GM12878 (cell line): ENCODE data around the gene PCCA.
"Not testable (repeated sequence)": the region's sequence is repeated elsewhere in the genome, so short reads cannot be mapped to it uniquely, and the experiment has no call there.

Experiments used
- CBFB ChIP-seq: IDR thresholded peaks from 2 replicates; pipeline ENCODE4 v1.6.1; 2016; ENCODE audit warnings: antibody characterized with exemption, low read depth
- CHD1 ChIP-seq: IDR thresholded peaks from 2 replicates; pipeline ENCODE4 v1.6.1; 2012; ENCODE audit warnings: low read depth, low read length, improper control_type of control experiment
- FOS ChIP-seq: IDR thresholded peaks from 3 replicates; pipeline ENCODE4 v1.6.1; 2011; ENCODE audit warnings: borderline replicate concordance; ENCODE audit not compliant: insufficient read length; ENCODE audit errors: extremely low read depth
- MYC ChIP-seq: IDR thresholded peaks from 2 replicates; pipeline ENCODE4 v1.6.1; 2011; ENCODE audit warnings: mild to moderate bottlenecking, low read length, moderate library complexity, inconsistent platforms; ENCODE audit not compliant: insufficient read depth, insufficient replicate concordance, insufficient read length, severe bottlenecking
- TF ChIP-seq, protein P1 (sequence below): fragments of 450-650 bp; IDR thresholded peaks from 2 replicates; pipeline ENCODE4 v1.6.1; 2016; ENCODE audit warnings: mild to moderate bottlenecking, moderate library complexity, borderline replicate concordance
- TF ChIP-seq, protein P2 (sequence below): fragments of 450-650 bp; IDR thresholded peaks from 2 replicates; pipeline ENCODE4 v1.6.1; 2018; ENCODE audit warnings: borderline replicate concordance, mild to moderate bottlenecking; ENCODE audit not compliant: partially characterized antibody
- TF ChIP-seq, protein P3 (sequence below): IDR thresholded peaks from 2 replicates; pipeline ENCODE4 v1.6.1; 2012; ENCODE audit warnings: low read depth, low read length, improper control_type of control experiment

DNA sequence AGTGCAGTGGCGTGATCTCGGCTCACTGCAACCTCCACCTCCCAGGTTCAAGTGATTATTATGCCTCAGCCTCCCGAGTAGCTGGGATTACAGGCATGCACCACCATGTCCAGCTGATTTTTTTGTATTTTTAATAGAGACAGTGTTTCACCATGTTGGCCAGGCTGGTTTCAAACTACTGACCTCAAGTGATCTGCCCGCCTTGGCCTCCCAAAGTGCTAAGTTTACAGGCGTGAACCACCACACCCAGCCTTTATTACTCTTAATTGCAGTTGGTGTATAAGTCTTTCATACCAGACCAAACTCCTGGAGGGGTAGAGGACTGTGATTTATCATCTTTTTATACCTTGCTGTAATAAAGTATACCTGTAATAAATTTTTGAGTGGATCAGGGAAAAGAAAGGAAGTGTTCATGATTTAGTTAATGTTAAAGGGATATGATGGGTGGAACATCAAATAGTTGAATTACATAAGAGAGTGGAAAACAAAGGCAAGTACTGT lies 52.6 kb downstream of the PCCA start:
- TF ChIP-seq, protein P1, sequence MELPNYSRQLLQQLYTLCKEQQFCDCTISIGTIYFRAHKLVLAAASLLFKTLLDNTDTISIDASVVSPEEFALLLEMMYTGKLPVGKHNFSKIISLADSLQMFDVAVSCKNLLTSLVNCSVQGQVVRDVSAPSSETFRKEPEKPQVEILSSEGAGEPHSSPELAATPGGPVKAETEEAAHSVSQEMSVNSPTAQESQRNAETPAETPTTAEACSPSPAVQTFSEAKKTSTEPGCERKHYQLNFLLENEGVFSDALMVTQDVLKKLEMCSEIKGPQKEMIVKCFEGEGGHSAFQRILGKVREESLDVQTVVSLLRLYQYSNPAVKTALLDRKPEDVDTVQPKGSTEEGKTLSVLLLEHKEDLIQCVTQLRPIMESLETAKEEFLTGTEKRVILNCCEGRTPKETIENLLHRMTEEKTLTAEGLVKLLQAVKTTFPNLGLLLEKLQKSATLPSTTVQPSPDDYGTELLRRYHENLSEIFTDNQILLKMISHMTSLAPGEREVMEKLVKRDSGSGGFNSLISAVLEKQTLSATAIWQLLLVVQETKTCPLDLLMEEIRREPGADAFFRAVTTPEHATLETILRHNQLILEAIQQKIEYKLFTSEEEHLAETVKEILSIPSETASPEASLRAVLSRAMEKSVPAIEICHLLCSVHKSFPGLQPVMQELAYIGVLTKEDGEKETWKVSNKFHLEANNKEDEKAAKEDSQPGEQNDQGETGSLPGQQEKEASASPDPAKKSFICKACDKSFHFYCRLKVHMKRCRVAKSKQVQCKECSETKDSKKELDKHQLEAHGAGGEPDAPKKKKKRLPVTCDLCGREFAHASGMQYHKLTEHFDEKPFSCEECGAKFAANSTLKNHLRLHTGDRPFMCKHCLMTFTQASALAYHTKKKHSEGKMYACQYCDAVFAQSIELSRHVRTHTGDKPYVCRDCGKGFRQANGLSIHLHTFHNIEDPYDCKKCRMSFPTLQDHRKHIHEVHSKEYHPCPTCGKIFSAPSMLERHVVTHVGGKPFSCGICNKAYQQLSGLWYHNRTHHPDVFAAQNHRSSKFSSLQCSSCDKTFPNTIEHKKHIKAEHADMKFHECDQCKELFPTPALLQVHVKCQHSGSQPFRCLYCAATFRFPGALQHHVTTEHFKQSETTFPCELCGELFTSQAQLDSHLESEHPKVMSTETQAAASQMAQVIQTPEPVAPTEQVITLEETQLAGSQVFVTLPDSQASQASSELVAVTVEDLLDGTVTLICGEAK: not testable (repeated sequence)
- TF ChIP-seq MYC, CBFB, CHD1, FOS: not testable (repeated sequence)
- TF ChIP-seq, protein P2, sequence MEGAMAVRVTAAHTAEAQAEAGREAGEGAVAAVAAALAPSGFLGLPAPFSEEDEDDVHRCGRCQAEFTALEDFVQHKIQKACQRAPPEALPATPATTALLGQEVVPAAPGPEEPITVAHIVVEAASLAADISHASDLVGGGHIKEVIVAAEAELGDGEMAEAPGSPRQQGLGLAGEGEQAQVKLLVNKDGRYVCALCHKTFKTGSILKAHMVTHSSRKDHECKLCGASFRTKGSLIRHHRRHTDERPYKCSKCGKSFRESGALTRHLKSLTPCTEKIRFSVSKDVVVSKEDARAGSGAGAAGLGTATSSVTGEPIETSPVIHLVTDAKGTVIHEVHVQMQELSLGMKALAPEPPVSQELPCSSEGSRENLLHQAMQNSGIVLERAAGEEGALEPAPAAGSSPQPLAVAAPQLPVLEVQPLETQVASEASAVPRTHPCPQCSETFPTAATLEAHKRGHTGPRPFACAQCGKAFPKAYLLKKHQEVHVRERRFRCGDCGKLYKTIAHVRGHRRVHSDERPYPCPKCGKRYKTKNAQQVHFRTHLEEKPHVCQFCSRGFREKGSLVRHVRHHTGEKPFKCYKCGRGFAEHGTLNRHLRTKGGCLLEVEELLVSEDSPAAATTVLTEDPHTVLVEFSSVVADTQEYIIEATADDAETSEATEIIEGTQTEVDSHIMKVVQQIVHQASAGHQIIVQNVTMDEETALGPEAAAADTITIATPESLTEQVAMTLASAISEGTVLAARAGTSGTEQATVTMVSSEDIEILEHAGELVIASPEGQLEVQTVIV: not testable (repeated sequence)
- TF ChIP-seq, protein P3, sequence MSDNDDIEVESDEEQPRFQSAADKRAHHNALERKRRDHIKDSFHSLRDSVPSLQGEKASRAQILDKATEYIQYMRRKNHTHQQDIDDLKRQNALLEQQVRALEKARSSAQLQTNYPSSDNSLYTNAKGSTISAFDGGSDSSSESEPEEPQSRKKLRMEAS: not testable (repeated sequence)
